KMS-11 (cell line): Measurements from ENCODE around the gene GPR137B.

Source experiments
- H2AFZ ChIP-seq: fragments of 200-600 bp; sonication (generic); 2 replicates; pipeline ENCODE4 v1.6.1; 2016; ENCODE audit warnings: antibody characterized with exemption, mixed run types, low read depth
- H3K27ac ChIP-seq: fragments of 200-600 bp; sonication (generic); 2 replicates; pipeline ENCODE4 v1.6.1; 2016; ENCODE audit warnings: mild to moderate bottlenecking, mixed run types
- H3K27me3 ChIP-seq: fragments of 200-600 bp; sonication (generic); 2 replicates; pipeline ENCODE4 v1.6.1; 2017; ENCODE audit warnings: mild to moderate bottlenecking, low read depth, mixed run types, moderate library complexity; ENCODE audit not compliant: insufficient read depth
- H3K36me3 ChIP-seq: fragments of 200-600 bp; sonication (generic); 2 replicates; pipeline ENCODE4 v1.6.1; 2017; ENCODE audit warnings: mild to moderate bottlenecking, mixed run types; ENCODE audit not compliant: insufficient read depth
- H3K4me1 ChIP-seq: fragments of 200-600 bp; sonication (generic); 2 replicates; pipeline ENCODE4 v1.6.1; 2016; ENCODE audit warnings: mild to moderate bottlenecking, low read depth, mixed run types; ENCODE audit not compliant: poor library complexity, severe bottlenecking
- H3K4me2 ChIP-seq: fragments of 200-600 bp; sonication (generic); 2 replicates; pipeline ENCODE4 v1.7.0; 2016; ENCODE audit warnings: mild to moderate bottlenecking, mixed run types
- H3K4me3 ChIP-seq: fragments of 200-600 bp; sonication (generic); IDR thresholded peaks from 2 replicates; pipeline ENCODE4 v1.6.1; 2017; ENCODE audit warnings: low read depth, low read length, mixed read lengths; ENCODE audit not compliant: insufficient read depth
- H3K79me2 ChIP-seq: fragments of 200-600 bp; sonication (generic); 2 replicates; pipeline ENCODE4 v1.6.1; 2016; ENCODE audit warnings: low read depth, mixed run types; ENCODE audit not compliant: insufficient read depth
- H3K9ac ChIP-seq: fragments of 200-600 bp; sonication (generic); 2 replicates; pipeline ENCODE4 v1.6.1; 2016; ENCODE audit warnings: mild to moderate bottlenecking, mixed run types
- H4K20me1 ChIP-seq: fragments of 200-600 bp; sonication (generic); 2 replicates; pipeline ENCODE4 v1.6.1; 2016; ENCODE audit warnings: mild to moderate bottlenecking, mixed run types; ENCODE audit not compliant: insufficient read depth
- CTCF ChIP-seq: fragments of 200-600 bp; sonication (generic); conservative IDR thresholded peaks from 2 replicates; pipeline ENCODE4 v1.6.1; 2017; ENCODE audit warnings: low read depth, mild to moderate bottlenecking, antibody characterized with exemption, low read length, moderate library complexity, mixed read lengths

The GPR137B gene

GRCh38 chr1:236108027-236108648 is 34.2 kb upstream of the GPR137B start:
- peaks cover 2% of the 10 kb centered on the region for H3K4me1 ChIP-seq
- no peaks in the 10 kb centered on the region for H3K36me3 ChIP-seq
- TF ChIP-seq CTCF, result no peak
- no peak overlapping the region for H2AFZ ChIP-seq
- no peaks in the 10 kb centered on the region for H3K79me2 ChIP-seq
- H3K4me2 ChIP-seq, result no peak overlapping the region
- no peak overlapping the region for H3K27ac ChIP-seq
- no peaks in the 10 kb centered on the region for H4K20me1 ChIP-seq
- H3K4me3 ChIP-seq, result no peak overlapping the region
- H3K27me3 ChIP-seq, result no peaks in the 10 kb centered on the region
- H3K9ac ChIP-seq, result no peak overlapping the region

- Histone ChIP-seq H3K27me3 (no peaks in the 10 kb centered on the region), H3K4me1 (no peaks in the 10 kb centered on the region), H3K36me3 (no peaks in the 10 kb centered on the region), H3K9ac (no peak overlapping the region), H3K4me3 (no peak overlapping the region), H4K20me1 (no peaks in the 10 kb centered on the region), H3K4me2 (no peak overlapping the region), H2AFZ (no peak overlapping the region), H3K27ac (no peak overlapping the region), H3K79me2 (no peaks in the 10 kb centered on the region)
- no peak for TF ChIP-seq CTCF
Measured at GRCh38 chr1:236110137-236110536, 32.2 kb upstream of the GPR137B start.

- H3K36me3 ChIP-seq, result no peaks in the 10 kb centered on the region
- no peaks in the 10 kb centered on the region for H3K79me2 ChIP-seq
- H3K27me3 ChIP-seq, result no peaks in the 10 kb centered on the region
- no peaks in the 10 kb centered on the region for H3K4me1 ChIP-seq
- H3K4me3 ChIP-seq, result no peak overlapping the region
- H3K4me2 ChIP-seq, result no peak overlapping the region
- H3K9ac ChIP-seq, result no peak overlapping the region
- no peak for TF ChIP-seq CTCF
- H3K27ac ChIP-seq, result no peak overlapping the region
- H2AFZ ChIP-seq, result no peak overlapping the region
- H4K20me1 ChIP-seq, result no peaks in the 10 kb centered on the region
Measured at GRCh38 chr1:236111527-236112331, 30.6 kb upstream of the GPR137B start.

- no peak overlapping the region for H3K9ac ChIP-seq
- no peaks in the 10 kb centered on the region for H3K27me3 ChIP-seq
- no peaks in the 10 kb centered on the region for H4K20me1 ChIP-seq
- no peaks in the 10 kb centered on the region for H3K4me1 ChIP-seq
- no peak overlapping the region for H3K4me2 ChIP-seq
- no peaks in the 10 kb centered on the region for H3K79me2 ChIP-seq
- TF ChIP-seq CTCF, result no peak
- H3K27ac ChIP-seq, result no peak overlapping the region
- no peak overlapping the region for H2AFZ ChIP-seq
- H3K4me3 ChIP-seq, result no peak overlapping the region
- H3K36me3 ChIP-seq, result no peaks in the 10 kb centered on the region
Measured at GRCh38 chr1:236112332-236112627, 30.1 kb upstream of the GPR137B start.
